Endometrium (tissue), 2 donors: ENCODE data around the gene IRF7.

Experiments used
- FAIRE-seq: peaks from 2 replicates; lab custom pipeline; 2012; peaks lifted over from hg19 to GRCh38; lab: Jason Lieb, UNC
- donor health status: control.
- donor health status: control.

Gene IRF7

DNA sequence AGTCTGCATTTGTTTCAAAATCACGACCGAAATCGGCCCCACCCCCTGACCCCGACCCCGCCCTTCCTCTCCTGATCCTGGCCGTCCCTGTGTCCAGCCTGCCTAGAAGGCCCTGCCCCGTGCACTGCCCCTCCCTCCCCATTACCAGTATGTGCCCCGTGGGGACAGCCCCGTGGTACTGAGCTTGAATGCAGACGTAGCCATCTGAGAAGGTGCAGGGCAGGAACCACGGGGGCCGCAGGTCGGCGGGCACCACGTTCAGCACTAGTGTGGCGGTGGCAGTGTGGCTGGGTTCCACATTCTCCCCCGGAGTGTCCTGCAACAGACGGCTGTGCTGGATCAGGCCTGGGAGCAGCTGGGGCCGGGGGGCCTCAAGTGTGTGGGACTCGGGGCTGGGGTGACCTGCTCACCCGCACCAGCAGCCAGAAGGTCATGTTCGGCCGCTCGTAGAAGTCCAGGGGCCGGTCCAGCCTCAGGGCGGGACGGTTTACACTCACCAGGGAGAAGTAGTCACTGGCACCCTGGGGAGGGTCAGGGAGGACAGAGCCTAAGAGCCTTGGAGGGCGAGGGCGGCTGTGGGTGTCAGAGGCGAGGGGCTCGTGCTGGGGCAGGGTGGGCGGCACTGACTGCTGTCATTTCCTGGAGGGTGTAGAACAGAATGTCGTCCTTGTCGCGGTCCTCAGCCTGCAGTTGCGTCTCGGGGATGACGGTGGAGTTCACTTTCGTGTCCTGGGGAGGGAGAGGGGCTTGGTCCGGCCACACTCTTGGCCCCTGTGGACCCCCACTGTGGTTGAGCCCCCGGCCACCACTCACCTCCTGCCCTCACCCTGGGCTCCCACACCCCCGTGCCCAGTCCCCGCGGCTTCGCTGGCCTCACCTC is 5.4 kb upstream of the IRF7 start:
- FAIRE-seq = no peak

- FAIRE-seq = no peak
Observed at GRCh38 chr11:620201-620600, 4.5 kb upstream of the IRF7 start.

- no peak for FAIRE-seq
Observed at GRCh38 chr11:619628-620050, 3.9 kb upstream of the IRF7 start.

- no peak for FAIRE-seq
Observed at GRCh38 chr11:618856-619627, 3.3 kb upstream of the IRF7 start.

GRCh38 chr11:617912-618682 is 2.3 kb upstream of the IRF7 start:
- no peak for FAIRE-seq

DNA sequence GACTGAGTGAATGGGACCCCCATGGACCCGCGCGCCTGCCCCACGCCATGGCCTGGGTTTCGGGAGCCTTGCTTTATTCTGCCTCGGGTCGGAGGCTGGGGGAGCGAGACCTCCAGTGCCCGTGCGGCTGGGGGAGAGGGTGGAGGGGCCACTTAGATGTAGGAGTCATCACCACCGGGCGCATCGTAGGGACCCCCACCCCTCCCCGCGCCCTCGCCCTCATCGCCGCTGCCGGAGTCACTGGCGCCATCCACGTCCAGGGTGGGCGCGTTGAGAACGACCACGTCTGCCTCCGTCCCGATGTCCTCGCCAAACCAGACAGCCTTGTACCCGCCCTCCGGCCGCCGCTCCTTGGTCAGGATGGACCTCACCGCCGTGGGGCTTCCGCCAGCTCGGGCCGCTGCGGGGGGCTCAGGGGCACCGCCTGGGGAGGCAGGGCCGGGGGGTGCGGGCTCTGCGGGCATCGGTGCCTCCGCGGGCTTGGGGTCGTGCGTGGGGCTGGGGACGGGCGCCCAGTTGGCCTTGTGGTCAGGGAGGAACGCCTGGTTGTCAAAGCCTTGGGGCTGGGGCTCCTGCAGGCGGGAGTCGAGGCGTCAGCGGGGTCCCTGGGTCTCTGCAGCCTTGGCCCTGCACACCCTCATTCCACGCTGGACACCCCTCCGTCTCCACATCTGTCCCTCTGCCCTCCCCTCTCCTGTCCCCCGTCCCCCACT is 1.6 kb upstream of the IRF7 start:
- FAIRE-seq = no peak

- no peak for FAIRE-seq
Observed at GRCh38 chr11:616320-617198, 809 bp upstream of the IRF7 start.

GRCh38 chr11:614623-615503 is 887 bp downstream of the IRF7 start:
- no peak for FAIRE-seq

GRCh38 chr11:614021-614622 is 1.6 kb downstream of the IRF7 start:
- FAIRE-seq = no peak

GRCh38 chr11:613369-613968 is 2.3 kb downstream of the IRF7 start:
- no peak for FAIRE-seq

DNA sequence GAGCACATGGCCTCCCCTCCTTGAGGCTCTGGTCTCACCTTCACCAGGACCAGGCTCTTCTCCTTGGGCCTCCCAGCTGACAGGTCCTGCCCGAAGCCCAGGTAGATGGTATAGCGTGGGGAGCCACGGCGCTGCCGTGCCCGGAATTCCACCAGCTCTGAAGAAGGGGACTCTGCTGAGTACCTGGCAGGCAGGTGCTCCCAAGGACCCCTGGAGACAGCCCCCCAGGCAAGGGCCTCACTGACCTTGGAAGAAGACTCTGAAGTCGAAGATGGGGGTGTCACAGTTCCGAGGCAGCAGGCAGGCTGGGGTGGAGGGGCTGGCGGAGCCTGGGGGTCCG is 2.8 kb downstream of the IRF7 start:
- no peak for FAIRE-seq

- no peak for FAIRE-seq
Observed at GRCh38 chr11:612201-612960, 3.4 kb downstream of the IRF7 start.

DNA sequence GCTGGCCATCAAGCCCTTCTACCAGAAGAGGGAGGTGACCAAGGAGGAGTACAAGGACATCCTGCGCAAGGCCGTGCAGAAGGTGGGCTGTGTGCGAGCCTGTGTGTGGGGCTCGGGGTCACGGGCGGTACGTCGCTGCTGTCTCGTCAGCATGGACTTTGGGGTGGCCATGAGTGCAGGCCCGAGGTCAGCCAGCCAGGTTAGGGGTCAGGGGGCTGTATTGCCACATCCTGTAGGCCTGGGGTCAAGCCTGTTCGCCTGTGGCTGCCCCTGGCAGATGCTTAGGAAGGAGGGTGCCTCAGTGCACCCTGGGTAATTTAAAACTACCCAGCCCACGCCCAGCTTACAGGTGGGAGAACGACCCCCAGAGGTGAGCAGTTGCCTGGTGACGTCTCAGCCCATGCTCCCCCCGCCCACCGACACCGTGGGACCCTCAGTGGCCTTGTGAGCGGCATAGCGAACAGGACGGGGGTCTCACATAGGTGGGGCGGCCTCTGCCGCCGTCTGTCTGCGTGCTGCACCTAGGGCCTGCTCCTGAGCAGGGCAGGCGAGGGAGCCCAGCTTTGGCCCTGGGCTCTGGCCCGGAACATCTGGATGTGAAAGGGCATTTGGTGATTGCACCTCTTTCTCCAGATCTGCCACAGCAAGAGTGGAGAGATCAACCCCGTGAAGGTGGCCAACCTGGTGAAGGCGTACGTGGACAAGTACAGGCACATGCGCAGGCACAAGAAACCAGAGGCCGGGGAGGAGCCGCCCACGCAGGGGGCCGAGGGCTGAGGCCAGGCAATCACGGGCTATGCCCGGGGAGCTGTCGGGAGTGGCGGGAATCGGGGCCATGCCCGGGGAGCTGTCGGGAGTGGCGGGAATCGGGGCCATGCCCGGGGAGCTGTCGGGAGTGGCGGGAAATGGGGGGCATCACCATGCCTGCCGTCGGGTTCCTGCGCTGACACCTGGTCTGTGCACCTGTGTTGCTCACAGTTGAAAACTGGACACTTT is 4.5 kb downstream of the IRF7 start:
- no peak for FAIRE-seq

- no peak for FAIRE-seq
Observed at GRCh38 chr11:610146-610801, 5.5 kb downstream of the IRF7 start.

GRCh38 chr11:609341-609811 is 6.4 kb downstream of the IRF7 start:
- no peak for FAIRE-seq

DNA sequence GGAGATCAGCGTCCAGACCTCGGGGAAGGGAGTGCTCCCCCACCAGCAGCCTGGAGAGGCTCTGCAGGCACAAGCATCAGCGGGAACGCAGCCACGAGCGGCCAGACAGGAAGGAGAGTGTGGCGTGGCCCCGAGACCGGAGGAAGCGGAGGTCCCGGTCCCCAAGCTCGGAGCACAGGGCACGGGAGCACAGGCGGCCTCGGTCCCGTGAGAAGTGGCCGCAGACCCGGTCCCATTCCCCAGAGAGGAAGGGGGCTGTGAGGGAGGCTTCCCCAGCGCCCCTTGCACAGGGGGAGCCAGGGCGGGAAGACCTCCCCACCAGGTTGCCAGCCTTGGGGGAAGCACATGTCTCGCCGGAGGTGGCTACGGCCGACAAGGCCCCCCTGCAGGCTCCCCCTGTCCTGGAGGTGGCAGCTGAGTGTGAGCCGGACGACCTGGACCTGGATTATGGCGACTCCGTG is 6.9 kb downstream of the IRF7 start:
- FAIRE-seq = no peak
